Left forelimb (tissue), 1 donor: Measurements from ENCODE around the gene SYNE3.

Source experiments
- DNase-seq: peaks from one replicate; pipeline ENCODE4 v3.0.0-alpha.2; 2018; ENCODE audit warnings: low spot score

The SYNE3 gene

DNA sequence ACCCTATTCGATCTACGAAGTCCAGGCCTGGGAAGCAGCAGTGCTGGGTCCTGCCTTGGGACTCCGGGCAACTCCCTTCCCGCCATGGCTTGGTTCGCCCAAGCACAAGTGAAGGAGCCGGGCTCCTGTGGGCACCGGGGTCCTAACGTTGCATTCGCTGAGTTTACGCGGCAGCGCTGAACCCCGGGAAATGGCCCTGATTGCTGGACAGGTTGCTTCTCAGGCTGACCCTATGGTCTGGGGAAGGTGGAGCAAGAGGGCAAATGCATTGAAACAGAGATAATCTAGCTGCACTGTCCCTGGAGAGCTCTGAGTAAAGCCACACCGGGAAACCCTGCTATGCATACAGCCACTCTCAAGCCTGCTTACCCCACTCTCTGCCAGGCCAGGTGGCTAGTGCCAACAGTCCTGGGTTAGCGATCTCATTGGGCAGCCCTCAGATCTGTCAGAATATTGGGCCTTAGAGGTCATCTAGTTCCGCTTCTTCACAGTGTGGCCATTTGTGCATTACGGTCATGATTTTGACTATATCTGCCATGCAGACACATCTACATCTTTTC lies 11.3 kb downstream of the SYNE3 start:
- no peak for DNase-seq

DNA sequence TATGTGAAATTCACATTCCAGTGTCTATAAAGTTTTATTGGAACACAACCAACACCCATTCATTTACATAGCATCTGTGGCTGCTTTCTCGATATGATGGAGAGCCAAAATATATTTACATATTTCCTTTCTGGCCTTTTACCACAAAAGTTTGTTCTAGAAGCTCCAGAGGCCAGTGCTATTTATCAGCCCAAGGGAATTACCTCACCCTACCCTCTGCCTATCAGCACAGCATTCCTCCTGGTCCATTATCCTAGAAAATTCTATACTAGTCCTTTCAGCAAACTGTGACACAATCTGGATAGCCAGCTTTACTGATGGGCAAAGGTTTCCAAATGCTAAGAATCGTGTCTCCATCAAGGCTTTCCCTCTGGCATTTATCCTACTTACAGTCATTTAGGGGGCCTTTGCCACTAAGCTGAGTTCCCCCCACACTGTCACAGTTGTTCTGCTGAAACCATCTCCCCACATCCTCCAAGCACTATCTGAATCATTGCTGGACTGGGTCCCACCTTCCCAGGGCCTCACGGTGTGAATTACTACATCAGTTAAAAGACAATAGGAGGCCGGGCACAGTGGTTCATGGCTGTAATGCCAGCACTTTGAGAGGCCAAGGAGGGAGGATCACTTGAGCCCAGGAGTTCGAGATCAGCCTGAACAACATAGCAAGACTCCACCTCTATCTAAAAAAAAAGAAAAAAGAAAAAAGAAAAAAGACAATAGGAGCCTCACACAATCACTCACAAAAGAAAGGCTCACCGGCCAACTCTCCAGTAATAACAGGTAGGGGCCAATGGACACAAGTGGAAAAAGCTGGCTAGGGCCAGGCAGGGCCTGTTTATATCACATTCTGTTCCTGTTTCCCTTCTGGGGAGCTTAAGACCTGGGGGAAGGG lies 12.1 kb downstream of the SYNE3 start:
- no peak for DNase-seq

DNA sequence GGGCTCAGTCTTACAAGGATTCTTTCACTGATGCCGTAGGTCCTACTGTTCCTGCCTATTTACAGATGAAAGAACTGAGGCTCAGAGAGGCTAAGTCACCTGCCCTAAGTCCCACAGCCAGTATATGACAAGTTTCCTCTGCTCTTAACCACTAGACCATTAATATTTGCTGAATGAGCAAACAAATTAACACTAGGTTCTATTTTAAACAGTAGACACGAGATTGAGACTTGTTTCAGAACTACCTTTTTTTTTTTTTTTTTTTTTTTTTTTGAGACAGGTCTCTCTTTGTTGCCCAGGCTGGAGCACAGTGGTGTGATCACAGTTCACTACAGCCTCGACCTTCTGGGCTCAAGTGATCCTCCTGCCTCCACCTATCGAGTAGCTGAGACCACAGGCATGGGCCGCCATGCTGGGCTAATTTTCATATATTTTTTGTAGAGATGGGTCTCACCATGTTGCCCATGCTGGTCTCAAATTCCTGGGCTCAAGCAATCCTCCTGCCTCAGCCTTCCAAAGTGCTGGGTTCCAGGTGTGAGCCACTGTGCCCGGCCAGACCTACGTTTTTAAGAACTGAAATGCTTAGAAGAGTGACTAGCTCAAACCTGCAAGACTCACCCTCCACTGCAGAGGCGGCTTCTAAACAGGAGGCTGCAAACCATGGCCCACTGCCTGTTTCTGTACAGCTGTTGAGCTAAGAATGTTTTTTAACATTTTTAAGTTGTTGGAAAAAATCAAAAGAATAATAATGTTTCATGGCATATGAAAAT lies 12.9 kb downstream of the SYNE3 start:
- no peak for DNase-seq

DNA sequence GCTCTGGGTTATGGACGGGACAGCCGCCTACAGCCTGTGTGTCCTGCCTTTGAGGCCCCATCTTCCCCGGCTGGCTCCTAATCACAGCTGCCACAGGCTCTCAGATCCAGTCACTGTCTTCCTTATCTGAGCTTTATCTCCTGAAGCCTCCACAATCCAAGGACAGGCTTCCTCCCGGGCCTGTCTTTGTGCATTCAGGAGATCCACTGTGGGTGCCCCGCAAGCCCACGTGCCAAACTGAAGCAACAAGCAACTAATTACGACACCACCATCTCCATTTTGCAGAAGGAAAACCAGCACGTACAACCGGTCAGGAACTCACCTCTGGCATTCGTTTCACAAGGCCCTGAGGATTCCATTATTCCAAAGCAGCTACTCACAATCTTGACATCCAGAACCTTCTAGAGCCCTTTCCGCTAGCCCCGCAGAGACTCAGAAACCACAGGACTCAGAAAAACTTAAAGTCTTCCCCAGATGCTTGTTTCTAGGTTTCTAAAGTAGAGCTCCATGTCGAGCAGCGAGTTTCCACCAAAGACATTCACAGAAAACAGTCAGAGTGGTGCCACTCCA lies 14.0 kb downstream of the SYNE3 start:
- DNase-seq: no peak

DNA sequence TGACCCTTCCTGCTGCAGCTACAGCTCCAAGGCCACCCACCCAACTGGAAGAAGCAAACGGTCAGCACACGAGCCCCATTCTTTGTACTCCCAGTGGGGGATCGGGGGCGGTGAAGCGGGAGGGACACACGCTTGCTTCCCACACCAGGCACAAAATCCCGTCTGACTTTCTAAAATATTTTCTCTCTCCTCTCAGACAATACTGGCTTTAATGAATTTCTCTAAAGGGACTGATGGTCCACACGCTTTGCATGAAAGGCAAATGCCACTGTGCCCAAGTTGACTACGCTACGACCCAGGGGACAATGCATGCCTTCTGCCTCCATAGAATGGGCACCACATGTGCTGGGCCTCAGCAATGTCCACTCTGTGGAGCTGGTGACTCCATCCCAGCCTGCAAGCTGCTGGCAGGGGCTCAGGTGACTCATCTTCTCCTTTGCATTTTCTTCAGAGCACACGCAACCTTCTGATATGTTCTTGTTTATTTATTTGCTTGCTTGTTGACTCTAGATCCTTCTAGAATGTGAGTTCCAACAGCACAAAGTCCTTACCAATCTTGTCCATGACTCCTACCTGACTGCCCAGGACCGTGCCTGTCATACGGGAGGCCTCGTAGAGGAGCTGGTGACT lies 15.6 kb downstream of the SYNE3 start:
- DNase-seq: no peak

DNA sequence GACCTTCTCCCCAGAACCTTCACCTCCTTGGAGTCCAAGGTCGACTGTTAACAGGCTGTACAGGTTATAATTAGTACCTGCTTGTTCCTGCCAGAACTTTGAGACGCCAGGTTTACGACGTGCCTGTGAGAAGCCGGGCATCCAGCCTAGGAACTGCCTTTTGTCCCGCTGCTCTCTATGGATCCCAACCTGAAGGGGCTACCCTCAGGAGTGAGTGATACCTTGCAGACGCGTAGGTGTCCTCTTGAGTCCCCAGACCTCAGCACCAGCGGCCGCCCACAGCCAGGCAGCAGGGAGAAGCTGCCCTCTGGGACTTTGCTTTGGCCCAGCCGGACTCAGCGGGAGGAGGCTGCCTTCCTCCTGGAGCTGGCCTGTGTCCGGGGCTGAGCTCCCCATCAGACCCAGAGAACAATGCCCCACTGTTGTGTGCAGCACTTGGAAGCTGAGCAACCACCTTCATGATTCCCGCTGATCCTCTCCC lies 16.2 kb downstream of the SYNE3 start:
- no peak for DNase-seq

DNA sequence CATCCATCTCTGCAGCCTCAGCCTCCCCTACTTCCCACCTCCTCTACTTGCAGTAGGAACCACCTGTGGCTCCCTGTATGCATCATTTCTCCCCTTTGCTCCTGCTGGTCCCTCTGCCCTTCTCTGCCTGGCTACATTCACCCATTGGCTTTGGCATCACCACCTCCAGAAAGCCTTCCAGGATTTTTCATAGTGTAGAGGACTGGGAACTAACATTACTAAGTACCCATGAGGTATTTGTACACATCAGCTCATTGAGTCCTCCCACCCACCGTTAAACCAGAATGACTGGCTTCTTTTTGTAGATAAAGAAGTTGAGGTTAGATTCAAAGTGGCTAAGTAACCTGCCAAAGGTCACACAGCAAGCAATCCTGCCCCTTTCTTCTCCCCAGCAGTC lies 17.1 kb downstream of the SYNE3 start:
- no peak for DNase-seq

DNA sequence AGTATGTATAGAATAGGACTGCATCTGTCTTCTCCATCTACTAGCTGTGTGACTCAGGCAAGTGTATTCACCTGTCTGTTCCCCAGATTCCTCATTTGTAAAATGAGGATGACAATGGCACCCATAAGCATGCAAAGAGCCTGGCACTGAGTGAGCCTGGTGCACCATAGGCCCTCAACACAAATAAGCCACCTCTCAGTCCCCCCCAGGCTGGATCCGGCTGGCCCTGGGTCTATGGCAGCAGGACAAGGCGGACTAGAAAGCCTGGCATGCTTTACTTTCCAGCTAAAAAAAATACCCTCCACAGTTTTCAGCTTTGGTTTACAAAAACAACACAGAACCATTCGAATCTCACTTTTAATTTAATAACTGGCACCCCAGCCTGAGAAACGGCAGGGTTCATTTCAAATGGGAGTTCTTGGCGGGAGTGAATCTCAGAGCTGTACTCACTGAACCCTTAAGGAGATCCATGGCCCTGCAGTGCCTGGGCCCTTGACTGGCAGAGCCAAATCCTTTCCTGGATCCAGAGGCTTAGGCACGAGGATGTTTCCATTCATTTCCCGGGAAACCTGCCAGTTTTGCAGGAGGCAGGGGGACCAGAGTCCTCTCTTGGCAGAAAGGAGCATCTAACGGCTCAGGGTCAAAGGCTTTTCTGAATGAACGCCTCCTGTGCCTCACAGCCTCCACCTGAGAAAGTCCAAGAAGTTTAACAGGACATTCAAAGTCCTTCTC lies 17.7 kb downstream of the SYNE3 start:
- DNase-seq: no peak

DNA sequence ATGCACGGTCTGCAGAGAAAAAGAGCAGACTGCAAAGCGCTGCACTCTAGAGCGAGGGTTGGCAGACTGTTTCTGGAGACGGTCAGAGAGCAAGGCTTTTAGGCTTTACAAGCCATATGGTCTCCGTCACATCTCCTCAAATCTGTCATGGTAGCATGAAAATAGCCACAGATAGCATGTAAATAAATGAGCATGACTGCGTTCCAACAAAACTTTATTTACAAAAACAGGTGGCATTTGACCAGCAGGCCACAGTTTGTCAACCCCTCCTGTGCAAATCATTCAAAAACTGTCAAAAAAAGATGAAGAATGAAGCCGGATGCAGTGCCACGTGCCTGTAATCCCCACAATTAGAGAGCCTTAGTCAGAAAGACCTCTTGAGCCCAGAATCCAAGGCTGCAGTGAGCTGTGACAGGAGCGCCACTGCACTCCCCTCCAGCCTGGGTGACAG lies 18.9 kb downstream of the SYNE3 start:
- no peak for DNase-seq

DNA sequence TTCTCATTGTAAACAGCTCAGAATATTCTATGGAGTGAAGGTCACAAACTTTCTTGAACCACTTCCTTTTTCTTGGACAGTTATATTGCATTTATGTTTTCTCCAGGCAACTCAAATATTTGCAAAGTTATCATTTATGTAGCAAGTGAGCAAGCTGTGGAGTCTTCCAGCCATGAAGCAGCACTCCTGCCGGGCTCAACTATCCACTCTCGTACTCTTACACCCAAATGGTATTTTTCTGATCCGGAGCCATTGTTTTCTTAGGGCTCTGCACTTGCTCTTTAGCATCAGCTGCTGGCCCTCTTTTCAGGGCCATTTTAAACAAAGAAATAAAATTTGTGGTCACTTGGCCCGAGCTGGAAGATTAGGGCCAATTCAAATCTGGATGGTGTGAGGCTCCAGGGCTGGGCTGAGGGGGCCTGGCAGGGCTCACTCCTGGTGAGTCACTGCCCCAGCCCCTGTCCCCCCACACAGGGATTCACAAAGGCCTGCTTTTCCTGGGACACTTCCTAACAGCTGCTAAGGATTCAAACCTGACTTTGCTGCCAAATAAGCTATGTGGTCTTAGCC lies 19.7 kb downstream of the SYNE3 start:
- DNase-seq: no peak

DNA sequence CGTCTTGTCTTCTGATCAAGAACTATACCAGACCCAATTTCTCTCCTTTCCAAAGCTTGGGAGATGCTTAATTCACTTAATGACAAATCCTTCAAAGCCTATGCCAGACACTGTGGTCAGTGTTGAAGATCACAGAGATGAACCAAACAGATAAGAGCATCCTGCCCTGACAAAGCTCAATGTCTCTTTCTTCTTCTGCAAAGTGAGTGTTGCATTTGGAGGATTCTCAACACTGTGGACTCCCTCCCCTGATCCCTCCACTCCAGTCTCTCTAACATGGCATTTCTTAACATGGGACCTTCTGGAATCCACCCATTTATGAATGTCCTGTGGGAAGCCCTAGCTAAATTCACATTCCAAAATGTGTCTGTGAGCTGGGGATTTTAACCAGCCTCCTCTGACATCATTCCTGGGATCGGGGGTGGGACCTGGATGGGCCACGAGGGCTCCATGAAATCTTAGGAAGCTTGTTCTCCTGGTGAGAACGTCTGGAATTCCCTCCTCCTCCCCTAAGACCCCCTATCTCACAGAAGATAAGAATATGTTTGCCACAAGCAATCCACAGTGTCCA lies 20.3 kb downstream of the SYNE3 start:
- DNase-seq: no peak

DNA sequence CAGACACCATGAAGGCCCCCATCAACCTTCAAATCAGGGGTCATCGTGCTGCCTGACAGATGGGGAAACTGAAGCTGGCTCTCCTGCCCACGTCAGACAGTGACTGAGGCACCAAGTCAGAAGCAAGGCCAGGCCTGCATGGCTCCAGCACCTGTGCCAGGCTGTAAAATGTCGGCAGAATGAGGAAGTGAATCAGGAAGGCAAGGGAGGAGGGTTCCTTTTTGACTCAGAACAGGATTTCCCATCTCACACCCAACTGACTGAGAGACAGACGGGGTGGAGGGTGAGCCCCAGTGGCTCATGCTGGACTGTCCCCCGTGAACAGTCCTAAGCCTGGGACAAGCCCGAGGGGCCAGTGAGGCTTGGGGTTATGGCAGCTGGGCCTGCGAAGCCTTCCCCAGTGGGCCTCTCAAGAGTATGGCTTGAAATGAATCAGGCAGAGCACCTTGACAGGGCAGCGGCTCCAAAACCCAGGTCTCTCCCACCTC lies 20.9 kb downstream of the SYNE3 start:
- peak; percentile 44 for DNase-seq

DNA sequence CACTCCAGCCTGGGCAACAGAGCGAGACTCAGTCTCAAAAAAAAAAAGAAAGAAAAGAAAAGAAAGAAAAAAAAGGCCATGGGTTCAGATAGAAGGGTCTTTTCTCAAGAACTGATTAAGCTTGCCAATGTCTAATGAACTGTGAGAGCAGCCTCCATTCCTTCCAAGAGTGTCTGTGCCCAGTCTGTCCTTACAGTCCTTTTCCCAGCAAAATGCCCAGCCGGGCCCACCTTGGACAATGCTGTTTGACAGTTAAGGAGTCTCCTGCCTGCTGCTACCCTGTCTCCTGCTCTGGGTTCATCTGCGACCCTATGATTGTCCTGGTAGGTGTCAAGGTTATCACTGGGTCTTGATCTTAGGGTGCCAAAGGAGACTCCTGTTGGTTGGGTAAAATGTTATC lies 21.4 kb downstream of the SYNE3 start:
- DNase-seq: no peak

DNA sequence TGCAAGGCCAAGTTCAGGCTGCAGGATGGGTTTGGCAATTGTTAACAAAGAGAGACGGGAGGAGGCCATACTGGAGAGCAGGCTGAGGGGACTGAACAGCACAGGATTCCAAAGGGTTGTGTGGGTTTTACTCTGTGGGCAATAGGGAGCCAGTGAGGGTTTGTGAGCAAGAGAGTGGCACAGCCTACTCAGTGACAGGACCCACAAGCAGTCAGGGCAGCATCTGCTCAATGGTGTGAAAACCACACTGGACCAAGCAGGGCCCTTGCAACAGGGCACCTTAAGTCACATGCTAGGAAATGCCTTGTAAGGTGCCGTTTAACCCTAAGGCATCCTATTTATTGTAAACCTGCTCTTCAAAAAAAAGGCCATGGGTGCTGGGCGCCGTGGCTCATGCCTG lies 22.0 kb downstream of the SYNE3 start:
- no peak for DNase-seq

DNA sequence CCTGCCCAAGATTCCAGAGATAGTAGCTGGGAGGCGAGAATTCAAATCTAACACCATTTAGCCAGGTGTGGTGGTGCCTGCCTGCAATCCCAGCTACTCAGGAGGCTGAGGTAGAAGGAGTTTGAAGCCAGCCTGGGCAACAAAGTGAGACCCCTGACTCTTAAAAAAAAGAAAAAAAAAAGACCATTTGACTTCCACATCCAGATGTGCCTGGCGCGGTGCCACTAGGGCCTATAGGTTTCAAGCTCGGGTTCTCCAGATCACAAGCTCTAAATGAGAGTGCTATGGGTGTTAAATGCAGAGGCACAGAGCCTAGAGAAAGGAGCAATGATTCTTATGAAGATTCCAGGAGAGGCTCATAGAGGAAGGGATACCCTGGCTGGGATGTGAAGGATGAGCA lies 22.5 kb downstream of the SYNE3 start:
- peak; percentile 50 for DNase-seq

DNA sequence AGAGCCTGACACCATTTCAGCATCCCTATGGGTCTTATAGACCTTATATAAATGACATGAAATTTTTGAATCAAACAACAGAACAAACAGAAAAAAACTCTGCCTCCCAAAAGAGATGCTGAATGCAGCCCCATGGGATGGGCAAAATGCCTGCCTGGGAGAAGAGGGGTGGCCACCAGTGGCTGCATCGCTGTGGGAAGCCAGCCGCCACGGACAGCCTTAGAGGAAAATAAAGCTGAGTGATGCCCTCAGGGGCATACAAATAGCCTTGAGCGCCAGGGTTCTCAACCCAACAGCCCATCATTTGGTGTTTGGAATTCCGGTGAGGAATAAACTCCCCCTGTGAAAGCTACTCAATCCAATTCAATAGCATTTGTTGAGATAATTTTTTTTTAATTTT lies 22.9 kb downstream of the SYNE3 start:
- no peak for DNase-seq

DNA sequence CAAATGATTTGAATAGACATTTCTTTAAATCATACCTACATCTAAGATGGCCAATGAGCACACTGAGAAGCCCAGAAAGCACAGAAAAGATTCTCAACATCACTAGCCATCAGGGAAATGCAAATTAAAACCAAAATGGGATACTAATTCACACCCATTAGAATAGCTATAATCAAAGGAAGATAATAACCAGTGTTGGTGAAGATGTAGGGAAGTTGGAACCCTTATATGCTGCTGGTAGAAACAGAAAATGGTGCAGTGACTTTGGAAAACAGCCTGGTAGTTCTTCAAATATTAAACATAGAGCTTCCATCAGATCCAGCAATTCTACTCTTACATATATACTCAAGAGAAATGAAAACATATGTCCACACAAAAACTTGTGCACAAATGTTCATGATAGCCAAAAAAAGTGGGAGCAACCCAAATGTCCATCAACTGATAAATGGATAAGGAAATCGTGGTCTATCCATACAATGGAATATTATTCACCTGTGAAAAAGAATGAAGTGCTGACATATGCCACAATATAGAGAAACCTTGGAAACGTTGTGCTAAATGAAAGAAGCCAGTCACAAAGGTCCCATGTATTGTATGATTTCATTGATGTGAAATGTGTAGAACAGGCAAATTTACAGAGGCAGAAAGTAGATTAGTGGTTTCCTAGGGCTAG lies 24.4 kb downstream of the SYNE3 start:
- no peak for DNase-seq

DNA sequence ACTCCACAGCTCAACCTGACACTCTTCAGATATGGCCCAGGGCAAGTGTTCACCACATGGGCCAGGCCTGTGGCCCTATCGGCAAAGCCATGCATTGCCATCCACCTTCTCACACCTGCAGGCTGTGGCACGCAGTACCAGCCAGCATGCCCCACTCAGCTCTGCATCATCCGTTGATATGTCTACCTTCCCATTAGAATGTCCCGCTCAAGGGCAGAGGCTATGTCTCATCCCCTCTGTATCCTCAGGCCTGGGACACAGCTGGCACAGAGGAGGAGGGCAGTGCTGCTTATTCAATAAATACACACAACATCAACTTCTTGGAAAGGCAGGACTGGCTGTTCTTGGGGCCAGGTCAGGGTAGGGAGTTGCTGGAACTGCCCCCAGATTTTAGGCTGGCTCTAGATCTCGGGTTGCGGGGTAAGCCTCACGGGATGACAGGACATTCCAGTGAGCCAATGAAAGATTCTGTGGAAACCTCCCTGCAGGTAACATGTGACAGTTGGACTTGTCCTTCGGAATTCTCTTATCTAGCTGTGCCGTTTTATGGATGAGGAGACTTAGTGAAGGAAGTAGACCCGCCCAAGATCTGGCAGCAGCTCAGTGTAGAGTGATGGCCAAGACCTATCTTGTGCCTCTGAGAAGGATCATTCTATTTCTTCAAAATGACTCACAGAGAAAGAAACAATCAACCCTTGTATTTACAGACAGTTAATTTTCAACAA lies 25.6 kb downstream of the SYNE3 start:
- DNase-seq: no peak

DNA sequence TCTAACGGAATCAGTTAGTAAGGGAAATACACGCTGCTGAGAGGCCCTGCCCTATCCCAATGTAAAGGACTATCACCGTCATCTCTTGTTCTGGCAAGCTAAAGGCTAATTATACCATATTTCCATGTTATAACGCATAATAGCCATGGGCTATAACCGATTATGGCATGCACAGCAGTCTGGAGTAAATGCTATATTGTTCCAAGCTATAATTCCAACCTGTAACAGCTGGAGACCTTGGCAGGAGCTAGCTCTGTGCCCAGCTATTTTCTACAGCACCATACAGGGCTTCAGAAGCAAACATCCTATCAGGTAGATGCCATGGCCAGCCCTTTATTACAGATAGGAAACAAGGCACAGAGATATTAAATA lies 26.3 kb downstream of the SYNE3 start:
- DNase-seq: no peak
